ENCODE results near the gene EXO5.

DNA sequence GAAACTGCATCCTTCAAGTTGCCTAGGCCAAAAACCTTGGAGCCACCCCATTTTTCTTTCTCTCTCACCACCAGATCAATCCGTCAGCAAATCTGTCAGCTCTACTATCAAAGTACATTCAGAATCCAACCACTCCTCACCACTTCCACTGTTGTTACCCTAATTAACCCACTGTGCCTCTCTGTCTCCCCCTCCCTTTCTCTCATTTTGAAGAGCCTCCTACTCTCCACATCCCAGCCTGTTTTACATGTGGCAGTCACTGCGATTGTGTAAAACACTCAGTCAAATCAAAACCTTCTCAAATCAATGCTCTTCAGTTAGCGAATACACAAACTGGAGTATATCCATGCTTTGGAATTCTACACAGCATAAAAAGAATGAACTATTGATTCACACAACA lies 55.9 kb downstream of the EXO5 start:
- TF ChIP-seq, protein P1, sequence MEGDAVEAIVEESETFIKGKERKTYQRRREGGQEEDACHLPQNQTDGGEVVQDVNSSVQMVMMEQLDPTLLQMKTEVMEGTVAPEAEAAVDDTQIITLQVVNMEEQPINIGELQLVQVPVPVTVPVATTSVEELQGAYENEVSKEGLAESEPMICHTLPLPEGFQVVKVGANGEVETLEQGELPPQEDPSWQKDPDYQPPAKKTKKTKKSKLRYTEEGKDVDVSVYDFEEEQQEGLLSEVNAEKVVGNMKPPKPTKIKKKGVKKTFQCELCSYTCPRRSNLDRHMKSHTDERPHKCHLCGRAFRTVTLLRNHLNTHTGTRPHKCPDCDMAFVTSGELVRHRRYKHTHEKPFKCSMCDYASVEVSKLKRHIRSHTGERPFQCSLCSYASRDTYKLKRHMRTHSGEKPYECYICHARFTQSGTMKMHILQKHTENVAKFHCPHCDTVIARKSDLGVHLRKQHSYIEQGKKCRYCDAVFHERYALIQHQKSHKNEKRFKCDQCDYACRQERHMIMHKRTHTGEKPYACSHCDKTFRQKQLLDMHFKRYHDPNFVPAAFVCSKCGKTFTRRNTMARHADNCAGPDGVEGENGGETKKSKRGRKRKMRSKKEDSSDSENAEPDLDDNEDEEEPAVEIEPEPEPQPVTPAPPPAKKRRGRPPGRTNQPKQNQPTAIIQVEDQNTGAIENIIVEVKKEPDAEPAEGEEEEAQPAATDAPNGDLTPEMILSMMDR (IDR thresholded peaks at IDR 0.05 in 4 of 5, conservative IDR thresholded peaks at IDR 0.05 in 1 of 5): no peak
- TF ChIP-seq POLR2A (IDR thresholded peaks at IDR 0.05): no peak

Data from gastrocnemius medialis (tissue), 4 donors.